ENCODE results near the gene HECTD1.
"Not testable (repeated sequence)": the region's sequence is repeated elsewhere in the genome, so short reads cannot be mapped to it uniquely, and the experiment has no call there.

The HECTD1 gene

GRCh38 chr14:31138301-31138700 is 69.3 kb downstream of the HECTD1 start:
- no peak for DNase-seq

GRCh38 chr14:31137214-31137889 is 70.2 kb downstream of the HECTD1 start:
- no peak for DNase-seq

DNA sequence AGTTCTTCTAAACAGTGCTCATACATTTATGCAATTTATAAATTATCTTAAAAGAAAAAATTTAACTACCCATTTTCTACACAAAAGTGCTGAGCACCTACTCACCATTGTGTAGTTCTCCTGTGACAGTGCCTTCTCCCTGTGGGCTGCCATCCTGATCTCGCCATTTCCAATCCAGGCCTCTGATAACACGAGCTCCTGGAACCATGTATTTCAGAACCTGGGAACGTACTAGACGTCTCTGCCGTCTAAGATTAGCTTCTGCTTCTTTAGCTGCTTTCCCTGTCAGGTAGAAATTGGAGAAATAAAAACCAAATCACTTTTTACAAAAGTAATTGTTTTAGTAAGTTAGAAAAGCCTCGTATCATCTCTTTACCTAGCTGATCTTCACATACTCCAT is 74.5 kb downstream of the HECTD1 start:
- DNase-seq: no peak

DNA sequence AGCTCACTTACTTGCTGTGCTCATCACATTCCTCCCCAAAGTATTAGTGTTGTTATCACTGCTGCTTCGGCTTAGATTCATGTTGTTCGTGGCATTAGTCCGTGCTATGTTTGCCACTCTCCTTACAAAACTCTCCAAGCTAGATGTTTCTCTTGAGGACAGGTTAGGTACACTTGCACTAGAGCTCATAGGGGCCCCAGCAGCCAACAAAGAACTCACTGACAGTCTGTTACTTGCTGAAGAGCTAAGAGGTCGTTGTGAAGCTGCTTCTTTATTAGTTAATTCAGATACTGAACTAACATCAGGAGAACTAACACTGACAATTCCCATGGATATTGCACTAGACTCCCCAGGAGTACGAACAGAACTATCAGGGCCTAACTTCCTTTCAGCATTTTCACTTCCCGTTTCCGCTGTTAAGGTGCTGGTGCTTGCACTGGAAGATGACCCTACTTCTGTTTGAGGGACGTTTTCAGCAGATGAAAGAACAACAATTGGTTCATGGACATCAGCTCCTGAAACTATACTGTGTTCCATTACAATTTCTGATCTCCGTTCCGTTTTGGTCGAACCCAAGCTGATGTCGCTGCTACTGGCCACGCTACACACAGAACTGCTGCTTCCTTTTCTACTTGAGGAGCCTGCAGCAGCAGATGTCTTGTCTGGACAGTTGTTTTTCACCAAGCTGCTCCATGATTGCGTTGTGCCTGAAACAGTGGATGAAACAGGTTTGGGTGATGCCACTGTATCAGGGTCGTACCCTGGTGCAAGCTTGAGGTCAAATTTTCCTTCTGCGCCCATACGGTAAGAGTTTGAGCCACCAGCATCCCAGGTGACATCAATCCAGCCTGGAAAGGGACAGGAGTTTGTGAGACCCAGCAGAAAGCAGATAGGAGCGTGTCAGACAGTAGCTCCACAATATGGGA is 78.7 kb downstream of the HECTD1 start:
- no peak for DNase-seq

DNA sequence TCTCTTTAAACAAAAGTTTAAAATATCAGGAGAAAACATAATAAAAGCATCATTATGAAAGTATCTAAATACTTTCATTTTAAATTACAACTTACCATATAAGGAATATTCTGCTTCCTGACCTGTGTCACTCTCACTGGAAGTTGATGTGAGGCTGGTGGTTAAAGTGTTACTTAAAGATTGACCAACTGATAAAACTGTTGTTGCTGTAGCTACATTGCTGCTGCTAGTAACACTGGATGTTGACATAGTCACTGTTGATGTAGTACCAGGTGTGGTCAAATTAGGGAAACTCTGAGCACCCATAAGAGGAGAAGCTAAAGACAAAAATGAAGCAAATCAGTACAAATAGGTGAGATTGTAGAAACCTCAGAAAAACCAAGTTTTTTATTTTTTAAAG is 79.9 kb downstream of the HECTD1 start:
- no peak for DNase-seq

DNA sequence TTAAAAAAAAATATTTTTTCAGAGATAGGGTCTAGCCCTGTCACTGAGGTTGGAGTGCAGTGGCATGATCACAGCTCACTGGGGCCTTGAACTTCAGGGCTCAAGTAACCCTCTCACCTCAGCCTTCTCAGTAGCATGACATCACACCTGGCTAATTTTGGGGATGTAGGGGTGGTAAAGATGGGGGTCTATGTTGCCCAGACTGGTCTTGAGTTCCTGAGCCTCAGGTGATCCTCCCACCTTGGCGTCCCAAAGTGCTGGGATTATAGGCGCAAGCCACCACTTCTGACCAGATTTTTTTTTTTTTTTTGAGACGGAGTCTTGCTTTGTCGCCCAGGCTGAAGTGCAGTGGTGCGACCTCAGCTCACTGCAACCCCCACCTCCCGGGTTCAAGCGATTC is 80.9 kb downstream of the HECTD1 start:
- DNase-seq: no peak

DNA sequence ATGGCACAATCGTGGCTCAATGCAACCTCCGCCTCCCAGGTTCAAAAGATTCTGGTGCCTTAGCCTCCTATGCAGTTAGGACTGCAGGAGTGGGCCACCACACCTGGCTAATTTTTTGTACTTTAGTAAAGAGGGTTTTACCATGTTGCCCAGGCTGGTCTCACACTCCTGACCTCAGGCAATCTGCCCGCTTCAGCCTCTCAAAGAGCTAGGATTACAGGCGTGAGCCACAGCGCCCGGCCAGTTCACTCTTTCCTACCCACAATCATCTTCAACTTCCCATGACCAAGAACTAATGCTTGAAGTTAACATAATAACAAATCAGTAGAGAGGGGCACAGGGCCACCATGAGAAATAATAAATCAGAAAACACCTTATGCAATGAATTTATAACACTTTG is 82.4 kb downstream of the HECTD1 start:
- no peak for DNase-seq

DNA sequence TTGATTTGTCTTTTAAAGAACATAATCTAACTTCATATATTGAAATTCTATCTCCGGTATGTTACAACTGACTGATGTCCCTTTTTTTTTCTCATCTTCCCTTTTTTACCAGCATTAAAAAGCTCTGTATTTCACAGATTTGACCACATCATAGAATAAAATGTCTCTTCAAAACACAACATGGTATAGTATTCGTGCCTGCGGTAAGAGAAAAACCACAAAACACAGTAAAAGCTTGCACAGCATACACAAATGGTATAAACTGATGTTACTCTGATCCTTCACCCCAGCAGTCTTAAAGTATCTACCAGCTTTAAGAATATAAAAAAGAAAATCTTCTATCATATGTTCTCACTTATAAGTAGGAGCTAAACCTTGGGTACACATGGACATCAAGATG is 83.4 kb downstream of the HECTD1 start:
- no peak for DNase-seq

DNA sequence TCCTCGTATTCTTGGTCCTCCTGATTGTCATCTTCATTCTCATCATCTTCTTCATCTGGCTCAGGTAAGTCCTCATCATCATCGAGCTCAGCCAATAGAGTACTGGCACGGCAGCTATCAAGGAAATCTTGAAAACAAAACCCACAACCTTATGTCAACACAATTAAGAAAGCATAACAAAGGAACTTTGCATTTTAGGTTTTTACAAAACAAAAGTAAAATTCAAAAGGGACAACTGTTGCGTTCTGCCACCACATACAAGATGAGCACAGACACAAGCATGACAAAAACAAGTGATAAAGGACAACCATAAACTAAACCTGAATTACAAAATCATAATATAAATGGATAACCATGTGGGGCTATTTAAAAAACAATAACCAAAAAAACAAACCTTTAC is 84.7 kb downstream of the HECTD1 start:
- no peak for DNase-seq

DNA sequence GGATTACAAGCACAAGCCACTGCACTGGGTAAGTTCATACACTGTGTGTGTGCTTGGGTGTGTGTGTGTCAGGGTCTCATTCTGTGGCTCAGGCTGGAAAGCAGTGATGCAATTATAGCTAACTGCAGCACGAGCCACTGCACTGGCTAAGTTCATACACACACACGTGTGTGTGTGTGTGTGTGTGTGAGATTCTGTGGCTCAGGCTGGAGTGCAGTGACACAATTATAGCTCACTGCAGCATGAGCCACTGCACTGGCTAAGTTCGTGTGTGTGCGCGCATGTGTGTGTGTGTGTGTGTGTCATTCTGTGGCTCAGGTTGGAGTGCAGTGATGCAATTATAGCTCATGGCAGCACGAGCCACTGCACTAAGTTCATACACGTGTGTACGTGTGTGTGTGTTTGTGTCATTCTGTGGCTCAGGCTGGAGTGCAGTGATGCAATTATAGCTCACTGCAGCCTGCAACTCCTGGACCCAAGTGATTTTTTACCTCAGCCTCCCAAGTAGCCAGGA is 85.4 kb downstream of the HECTD1 start:
- DNase-seq: no peak

GRCh38 chr14:31118892-31119291 is 88.7 kb downstream of the HECTD1 start:
- no peak for DNase-seq

DNA sequence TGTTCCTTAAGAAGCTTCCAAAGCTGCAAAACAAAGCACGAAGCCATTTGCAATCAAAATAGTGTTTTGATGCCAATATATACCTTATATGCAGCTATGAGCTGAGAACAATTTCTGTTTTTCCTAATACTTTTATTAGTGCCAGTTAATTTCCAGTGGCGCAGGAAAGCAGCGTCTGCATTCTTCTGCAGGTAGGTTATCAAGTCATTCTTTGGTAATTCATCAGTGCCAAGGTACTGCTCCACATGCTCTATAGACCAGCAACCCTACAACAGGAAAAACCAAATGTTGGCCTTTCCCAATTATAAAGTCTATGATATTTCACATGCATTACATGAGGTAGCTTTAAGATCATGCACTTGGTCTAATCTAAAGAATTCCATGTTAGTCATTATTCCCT is 93.8 kb downstream of the HECTD1 start:
- DNase-seq: no peak

DNA sequence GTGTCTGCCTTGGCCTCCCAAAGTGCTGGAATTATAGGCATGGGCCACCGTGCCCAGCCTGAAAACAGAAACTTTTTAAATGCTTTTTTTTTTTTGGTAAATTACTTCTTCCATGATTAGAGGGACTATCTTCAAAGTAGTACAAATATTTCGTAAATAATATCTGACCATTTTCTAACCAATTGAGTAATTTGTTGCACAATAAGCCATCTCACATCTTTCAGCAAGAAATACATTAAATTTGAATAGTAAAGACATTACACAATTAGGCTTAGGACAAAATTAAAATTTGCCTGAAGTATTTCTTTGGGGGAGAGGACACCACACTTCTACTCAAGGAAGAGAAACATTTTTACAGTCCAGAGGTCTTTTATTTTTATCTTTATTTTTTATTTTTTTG is 96.7 kb downstream of the HECTD1 start:
- DNase-seq: no peak

DNA sequence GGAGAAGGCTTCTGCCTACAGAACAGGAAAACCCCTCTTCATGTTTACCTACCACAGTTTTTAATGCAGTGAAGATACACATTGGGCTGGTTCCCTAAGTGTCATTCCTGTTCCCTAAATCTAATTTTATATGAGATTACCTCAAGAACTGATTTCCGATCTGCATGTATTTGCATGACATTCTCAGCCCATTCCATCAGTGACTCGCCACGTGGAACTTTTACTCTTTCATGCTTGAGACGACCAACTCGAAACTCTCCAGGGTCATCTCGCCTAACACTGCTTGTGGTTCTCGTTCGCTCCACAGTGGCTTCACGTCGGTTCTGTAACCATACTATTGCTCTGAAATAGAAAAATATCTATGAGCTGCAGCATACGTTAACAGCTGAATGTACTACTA is 98.3 kb downstream of the HECTD1 start:
- no peak for DNase-seq

DNA sequence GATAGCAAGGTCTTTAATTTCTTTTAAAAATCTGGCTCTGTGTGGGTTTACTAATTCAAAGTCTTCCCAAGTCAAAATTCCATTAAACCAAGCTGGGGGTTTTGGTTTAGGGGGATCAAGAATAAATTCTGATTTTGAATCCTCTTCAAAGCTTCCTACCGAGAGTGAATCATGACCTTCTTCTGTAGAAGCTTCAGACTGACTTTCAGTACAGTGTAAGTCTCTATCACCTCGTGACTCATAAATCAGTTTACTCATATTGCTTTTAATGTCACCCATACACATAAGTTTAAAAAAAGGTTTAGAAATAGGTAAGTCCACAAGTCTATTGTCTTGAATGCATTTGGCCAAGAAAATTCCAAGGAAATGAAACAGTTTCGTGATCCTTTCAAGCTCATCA is 100.8 kb downstream of the HECTD1 start:
- DNase-seq: no peak

- no peak for DNase-seq
Measured at GRCh38 chr14:31097081-31097480, 110.5 kb downstream of the HECTD1 start.

- no peak for DNase-seq
Measured at GRCh38 chr14:31096255-31096654, 111.3 kb downstream of the HECTD1 start.

GRCh38 chr14:31095817-31096216 is 111.8 kb downstream of the HECTD1 start:
- not testable (repeated sequence) for DNase-seq

DNA sequence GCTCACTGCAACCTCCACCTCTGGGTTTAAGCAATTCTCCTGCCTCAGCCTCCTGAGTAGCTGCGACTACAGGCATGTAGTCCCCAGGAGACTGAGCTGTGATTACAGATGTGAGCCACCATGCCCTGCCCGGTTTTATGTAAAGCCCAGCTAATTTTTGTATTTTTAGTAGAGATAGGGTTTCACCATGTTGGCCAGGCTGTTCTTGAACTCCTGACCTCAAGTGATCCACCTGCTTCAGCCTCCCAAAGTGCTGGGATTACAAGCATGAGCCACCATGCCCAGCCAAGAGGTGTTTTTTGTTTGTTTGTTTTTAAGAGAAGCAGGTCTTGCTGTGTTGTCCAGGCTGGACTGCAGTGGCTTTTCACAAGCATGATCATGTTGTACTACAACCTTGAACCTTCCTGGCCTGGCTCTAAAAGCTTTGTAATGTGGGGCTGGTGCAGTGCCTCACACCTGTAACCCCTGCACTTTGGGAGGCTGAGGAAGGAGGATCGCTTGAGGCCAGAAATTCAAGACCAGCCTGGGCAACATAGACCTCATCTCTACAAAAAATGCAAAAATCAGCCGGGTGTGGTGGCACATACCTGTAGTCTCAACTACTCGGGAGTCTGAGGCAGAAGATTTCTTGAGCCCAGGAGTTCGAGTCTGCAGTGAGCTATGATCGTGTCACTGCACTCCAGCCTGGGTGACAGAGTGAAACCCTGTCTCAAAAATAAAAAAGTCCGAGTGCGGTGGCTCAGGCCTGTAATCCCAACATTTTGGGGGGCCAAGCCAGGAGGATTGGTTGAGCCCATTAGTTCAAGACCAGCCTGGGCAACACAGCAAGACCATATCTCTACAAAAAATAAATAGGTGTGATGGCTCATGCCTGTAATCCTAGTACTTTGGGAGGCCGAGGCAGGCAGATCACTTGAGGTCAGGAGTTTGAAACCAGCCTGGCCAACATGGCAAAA is 113.4 kb downstream of the HECTD1 start:
- not testable (repeated sequence) for DNase-seq

DNA sequence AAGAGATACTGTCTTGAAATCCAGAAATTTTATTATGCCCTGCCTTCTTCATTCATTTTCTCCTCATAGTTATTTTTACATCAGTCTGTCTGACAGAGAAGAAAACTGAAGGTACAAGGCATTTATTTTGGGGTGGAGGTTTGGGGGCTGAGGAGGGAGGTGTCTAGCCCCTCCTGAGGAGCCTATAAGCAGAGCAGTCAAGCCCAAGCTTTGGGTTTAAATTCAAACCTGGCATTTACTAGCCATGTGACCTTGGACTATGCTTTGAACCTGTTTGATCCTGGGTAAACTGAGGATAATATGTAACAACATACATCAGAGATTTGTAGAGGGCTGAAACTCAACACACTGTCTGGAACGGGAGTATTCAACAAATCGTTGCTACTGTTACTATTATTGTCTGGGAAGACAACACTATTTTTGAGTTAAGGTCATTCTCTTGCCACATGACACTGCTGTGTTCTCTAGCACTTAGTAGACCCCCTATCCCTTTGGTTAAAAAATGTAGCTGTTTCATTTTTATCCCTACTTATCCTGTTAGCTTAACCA is 115.4 kb downstream of the HECTD1 start:
- DNase-seq: no peak

GRCh38 chr14:31090883-31091764 is 116.5 kb downstream of the HECTD1 start:
- DNase-seq: no peak

GRCh38 chr14:31086466-31086865 is 121.1 kb downstream of the HECTD1 start:
- DNase-seq: not testable (repeated sequence)
